Small intestine (tissue), 7 donors: Measurements from ENCODE around the gene C17orf114.

ENCODE experiments used
- DNase-seq, 2 donors: peaks; one replicate each; pipeline versions ENCODE4 v3.0.0 to v3.0.0-alpha.2; 2013
- FAIRE-seq: peaks from 2 replicates; lab custom pipeline; 2012; peaks lifted over from hg19 to GRCh38; lab: Jason Lieb, UNC
- H3K27ac ChIP-seq, 3 donors: one replicate each; pipeline ENCODE4 v1.5.1; 2013; ENCODE audit warnings: low read length in 2 of 3, mild to moderate bottlenecking in 2 of 3, control low read depth in 1 of 3, inconsistent platforms in 1 of 3, low read depth in 1 of 3, moderate library complexity in 1 of 3
- H3K27me3 ChIP-seq, 3 donors: one replicate each; pipeline ENCODE4 v1.6.1; 2013; ENCODE audit warnings: low read length in 3 of 3, inconsistent platforms in 1 of 3; ENCODE audit not compliant: control insufficient read depth in 3 of 3, insufficient read depth in 3 of 3
- H3K36me3 ChIP-seq, 3 donors: one replicate each; pipeline ENCODE4 v1.6.1; 2013; ENCODE audit warnings: low read length in 3 of 3, inconsistent platforms in 1 of 3, low read depth in 1 of 3, mild to moderate bottlenecking in 1 of 3, moderate library complexity in 1 of 3; ENCODE audit not compliant: control insufficient read depth in 3 of 3, insufficient read depth in 2 of 3
- H3K4me1 ChIP-seq, 3 donors: one replicate each; pipeline ENCODE4 v1.6.1; 2013; ENCODE audit warnings: low read length in 2 of 3, inconsistent platforms in 1 of 3, low read depth in 1 of 3, mild to moderate bottlenecking in 1 of 3, moderate library complexity in 1 of 3; ENCODE audit not compliant: control insufficient read depth in 3 of 3, insufficient read depth in 2 of 3
- H3K4me3 ChIP-seq, 3 donors: one replicate each; pipeline ENCODE4 v1.5.1; 2013; ENCODE audit warnings: low read length in 3 of 3, control low read depth in 1 of 3, inconsistent platforms in 1 of 3, low read depth in 1 of 3, mild to moderate bottlenecking in 1 of 3, moderate library complexity in 1 of 3
- H3K9me3 ChIP-seq, 2 donors: one replicate each; pipeline ENCODE4 v1.6.1; 2013; ENCODE audit warnings: low read depth in 1 of 2, low read length in 1 of 2; ENCODE audit not compliant: control insufficient read depth in 2 of 2, insufficient read depth in 1 of 2
- WGBS, 3 donors: extraction: QIAGEN DNeasy Blood & Tissue Kit; methylation state at CpG; one replicate each; pipeline ENCODE4 v1.1.7; 2013; 5-methylcytosine and 5-hydroxymethylcytosine counted together
- donor health status: healthy with polysubstance abuse.
- donor health status: control.
- donor health status: control.
- donor health status: Bipolar disorder and iron deficiency.
- donor health status: healthy.

The C17orf114 gene

DNA sequence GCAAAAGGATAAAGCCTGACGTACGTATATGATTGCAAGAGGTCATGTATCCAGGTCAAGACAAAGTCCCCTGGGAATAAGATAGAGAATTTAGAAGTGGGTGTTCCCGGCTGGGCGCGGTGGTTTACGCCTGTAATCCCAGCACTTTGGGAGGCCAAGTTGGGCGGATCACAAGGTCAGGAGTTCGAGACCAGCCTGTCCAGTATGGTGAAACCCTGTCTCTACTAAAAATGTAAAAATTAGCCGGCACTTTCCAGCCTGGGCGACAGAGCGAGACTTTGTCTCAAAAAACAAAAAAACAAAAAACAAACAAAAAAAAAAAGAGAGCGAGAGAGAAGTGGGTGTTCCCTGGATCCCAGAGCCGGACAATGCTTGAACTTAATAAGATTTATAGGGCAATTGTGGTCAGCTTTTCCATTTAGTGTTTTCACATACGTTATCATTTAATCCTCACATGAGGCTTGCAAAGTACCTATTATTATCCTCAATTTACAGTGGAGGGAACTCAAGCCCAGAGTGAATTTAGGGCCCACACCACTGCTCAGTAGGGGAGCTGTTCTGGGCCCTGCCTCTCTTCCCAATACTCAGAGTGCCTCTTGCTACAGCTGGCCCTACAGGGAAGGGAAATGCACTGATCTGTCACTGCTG is 13.8 kb downstream of the C17orf114 start:
- Histone ChIP-seq H3K27me3 (peaks cover 0 to 37% (median 6%) of the 10 kb centered on the region in 3 donors), H3K9me3 (no peaks in the 10 kb centered on the region), H3K4me3 (peak overlapping the region in 2 of 3 donors; percentile 87 to 95), H3K36me3 (no peaks in the 10 kb centered on the region), H3K27ac (peak overlapping the region; percentile 98 to 100 (median 99)), H3K4me1 (peaks cover 0 to 41% (median 10%) of the 10 kb centered on the region in 3 donors)
- DNase-seq (no peak), FAIRE-seq (no peak)
- 36 to 59% (median 51%) methylated on average over 14 of the region's 14 CpGs for WGBS, 3 donors

DNA sequence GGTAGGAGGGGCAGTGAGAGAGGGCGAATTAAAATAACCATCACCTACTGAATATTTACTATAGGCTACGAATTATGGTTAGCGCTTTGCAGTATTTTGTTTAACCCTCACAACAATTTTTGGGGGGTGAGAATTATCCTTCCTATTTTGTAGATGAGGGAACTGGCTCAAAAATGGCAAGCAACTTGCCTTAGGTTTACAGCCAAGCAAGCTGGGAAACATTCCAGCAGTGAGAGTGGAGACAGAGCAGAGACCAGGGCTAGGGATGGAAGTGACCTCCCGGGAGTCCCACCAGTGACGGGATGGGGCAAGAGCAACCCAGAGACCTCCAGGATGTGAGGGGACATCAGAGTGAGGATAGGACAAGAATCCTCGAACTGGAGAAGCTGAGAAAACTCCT is 15.6 kb downstream of the C17orf114 start:
- Histone ChIP-seq H3K36me3 (peaks cover 0 to 10% (median 0%) of the 10 kb centered on the region in 3 donors), H3K4me3 (no peak overlapping the region), H3K4me1 (peaks cover 0 to 41% (median 10%) of the 10 kb centered on the region in 3 donors), H3K27me3 (peaks cover 0 to 46% (median 10%) of the 10 kb centered on the region in 3 donors), H3K9me3 (peaks cover 0 to 6% of the 10 kb centered on the region in 2 donors), H3K27ac (peak overlapping the region in 2 of 3 donors; percentile 12 to 98)
- DNase-seq, result peak in 1 of 2 donors; percentile 40
- FAIRE-seq, result no peak
- WGBS, 3 donors, result 24 to 64% (median 58%) methylated on average over 6 of the region's 6 CpGs

DNA sequence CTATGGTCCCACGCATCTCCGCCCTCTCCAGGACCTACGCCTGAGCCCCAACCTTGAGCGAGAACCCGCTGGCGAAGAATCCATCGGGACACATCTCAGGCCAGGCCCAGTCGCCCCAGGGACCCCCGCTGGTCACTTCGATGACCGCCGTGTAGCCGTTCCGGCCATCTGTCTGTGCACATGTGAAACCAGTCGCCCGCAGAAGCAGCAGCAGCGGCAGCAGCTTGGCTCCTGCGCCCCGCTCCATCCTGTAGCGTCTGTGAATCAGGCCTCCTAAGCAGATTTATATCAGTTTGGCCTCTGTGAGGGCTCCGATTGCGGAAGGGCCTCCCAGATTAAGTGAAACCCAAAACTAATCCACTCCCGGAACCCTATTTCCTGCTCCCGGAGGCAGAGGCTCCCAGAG is 16.0 kb downstream of the C17orf114 start, which contains the start of gene VMO1:
VMO1 (minus strand) TSS at position 259 of the 406 bp plus-strand sequence; CDS start at position 247, 12 bp downstream.
- H3K27ac ChIP-seq, result peak within 1 kb of the TSS; percentile 12 to 99 (median 98)
- FAIRE-seq (no peak), DNase-seq (peak in 1 of 2 donors; percentile 43)
- peak within 1 kb of the TSS in 1 of 3 donors; percentile 6 for H3K4me3 ChIP-seq
- peaks cover 0 to 46% (median 10%) of the 10 kb centered on the region in 3 donors for H3K27me3 ChIP-seq
- WGBS, 3 donors, result 13 to 68% (median 59%) methylated on average over 24 of the region's 24 CpGs
- H3K9me3 ChIP-seq, result peaks cover 0 to 6% of the 10 kb centered on the region in 2 donors
- H3K36me3 ChIP-seq, result peaks cover 0 to 12% (median 0%) of the 10 kb centered on the region in 3 donors
- peaks cover 0 to 38% (median 10%) of the 10 kb centered on the region in 3 donors for H3K4me1 ChIP-seq

DNA sequence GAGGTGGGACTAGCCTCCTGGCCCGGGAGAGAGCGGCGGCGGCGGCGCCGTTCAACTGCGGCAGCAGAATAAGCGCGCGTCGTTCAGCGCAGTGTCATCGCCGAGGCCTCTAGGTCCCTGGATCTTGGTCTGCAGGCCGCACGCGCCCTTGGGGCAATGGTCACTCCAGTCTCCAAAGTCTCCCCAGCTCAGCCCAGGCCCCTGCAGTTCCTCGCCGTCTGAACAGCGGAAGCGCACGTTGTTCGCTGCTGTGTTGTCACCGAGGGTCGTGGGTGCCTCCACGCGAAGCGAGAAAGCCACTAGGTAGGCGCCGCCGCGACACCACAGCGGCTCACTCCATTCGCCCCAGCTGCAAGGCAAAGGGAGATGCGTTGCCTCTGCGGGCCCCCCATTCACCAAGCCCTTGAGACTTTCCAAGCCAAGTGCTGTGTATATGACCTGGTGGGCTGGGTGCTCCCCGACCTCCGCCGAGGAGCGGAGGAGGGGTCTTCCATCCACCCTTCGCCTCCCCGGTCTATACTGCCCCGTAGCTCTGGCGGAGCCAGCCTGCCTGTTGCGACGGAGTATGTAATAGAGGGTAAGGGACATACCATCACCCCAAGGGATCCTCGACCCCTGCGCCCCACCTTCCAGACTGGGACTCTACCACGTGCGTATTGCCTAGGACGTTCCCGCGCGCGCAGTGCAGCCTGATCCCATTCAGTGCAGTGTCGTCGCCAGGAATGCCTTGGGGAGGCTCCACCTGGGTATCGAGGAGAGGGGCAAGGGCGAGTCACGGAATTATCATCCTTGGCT is 16.6 kb downstream of the C17orf114 start:
- DNase-seq (peak in 1 of 2 donors; percentile 74), FAIRE-seq (no peak)
- H3K36me3 ChIP-seq, result peaks cover 0 to 12% (median 0%) of the 10 kb centered on the region in 3 donors
- peaks cover 0 to 37% (median 10%) of the 10 kb centered on the region in 3 donors for H3K4me1 ChIP-seq
- peaks cover 0 to 6% of the 10 kb centered on the region in 2 donors for H3K9me3 ChIP-seq
- H3K27ac ChIP-seq, result no peak overlapping the region
- 18 to 76% (median 62%) methylated on average over 57 to 61 of the region's 61 CpGs for WGBS, 3 donors
- peak overlapping the region in 1 of 3 donors; percentile 6 for H3K4me3 ChIP-seq
- peaks cover 0 to 46% (median 10%) of the 10 kb centered on the region in 3 donors for H3K27me3 ChIP-seq

DNA sequence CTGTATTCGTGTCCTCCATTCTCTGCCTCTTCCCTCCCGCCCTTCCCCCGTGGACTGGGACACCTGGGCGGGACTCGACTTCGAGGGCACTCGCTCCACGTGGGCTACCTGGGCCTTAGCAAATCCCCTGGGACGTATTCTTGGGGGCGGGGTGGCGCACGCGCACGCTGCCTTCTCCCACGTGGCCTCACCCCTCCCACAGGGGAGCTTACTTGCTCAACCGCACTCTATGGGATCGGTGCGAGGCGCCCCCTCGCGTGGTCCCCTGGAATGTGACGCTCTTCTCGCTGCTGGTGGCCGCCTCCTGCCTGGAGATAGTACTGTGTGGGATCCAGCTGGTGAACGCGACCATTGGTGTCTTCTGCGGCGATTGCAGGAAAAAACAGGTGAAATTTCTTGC is 19.5 kb downstream of the C17orf114 start:
- Histone ChIP-seq H3K4me3 (no peak overlapping the region), H3K36me3 (peaks cover 0 to 12% (median 0%) of the 10 kb centered on the region in 3 donors), H3K4me1 (peaks cover 0 to 36% (median 10%) of the 10 kb centered on the region in 3 donors), H3K27ac (no peak overlapping the region), H3K9me3 (peaks cover 0 to 6% of the 10 kb centered on the region in 2 donors), H3K27me3 (peaks cover 0 to 46% (median 10%) of the 10 kb centered on the region in 3 donors)
- DNase-seq (no peak), FAIRE-seq (no peak)
- WGBS, 3 donors, result 49 to 88% (median 76%) methylated on average over 28 of the region's 28 CpGs

DNA sequence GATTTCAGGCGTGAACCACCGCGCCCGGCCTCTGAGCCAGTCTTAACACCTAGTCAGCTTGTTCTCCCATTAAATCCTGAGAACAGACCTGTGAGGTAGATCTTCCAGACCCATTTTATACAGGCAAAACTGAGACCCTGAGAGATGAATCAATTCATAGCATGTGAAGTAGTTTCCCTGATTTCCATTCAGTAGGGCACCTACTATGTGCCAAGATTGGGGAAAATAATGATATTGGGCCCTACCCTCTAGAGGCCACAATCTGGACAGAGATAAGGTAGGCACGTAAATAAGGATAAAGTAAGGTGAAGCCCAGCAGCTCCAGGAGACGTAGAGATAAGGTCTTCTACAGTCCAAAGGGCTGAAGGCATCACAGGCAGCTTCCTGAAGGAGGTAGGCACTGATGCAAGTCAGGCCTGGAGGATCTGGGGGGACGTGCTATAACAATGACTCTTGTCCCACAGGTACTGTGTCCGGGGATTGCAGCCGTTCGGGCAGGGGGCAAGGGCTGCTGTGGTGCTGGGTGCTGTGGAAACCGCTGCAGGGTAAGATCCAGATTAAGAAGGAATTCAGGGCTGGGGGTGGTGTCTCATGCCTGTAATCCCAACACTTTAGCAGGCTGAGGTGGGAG is 21.7 kb downstream of the C17orf114 start:
- DNase-seq, result peak; percentile 73 to 86
- 61 to 76% (median 62%) methylated on average over 11 of the region's 11 CpGs for WGBS, 3 donors
- peaks cover 0 to 19% (median 0%) of the 10 kb centered on the region in 3 donors for H3K4me1 ChIP-seq

DNA sequence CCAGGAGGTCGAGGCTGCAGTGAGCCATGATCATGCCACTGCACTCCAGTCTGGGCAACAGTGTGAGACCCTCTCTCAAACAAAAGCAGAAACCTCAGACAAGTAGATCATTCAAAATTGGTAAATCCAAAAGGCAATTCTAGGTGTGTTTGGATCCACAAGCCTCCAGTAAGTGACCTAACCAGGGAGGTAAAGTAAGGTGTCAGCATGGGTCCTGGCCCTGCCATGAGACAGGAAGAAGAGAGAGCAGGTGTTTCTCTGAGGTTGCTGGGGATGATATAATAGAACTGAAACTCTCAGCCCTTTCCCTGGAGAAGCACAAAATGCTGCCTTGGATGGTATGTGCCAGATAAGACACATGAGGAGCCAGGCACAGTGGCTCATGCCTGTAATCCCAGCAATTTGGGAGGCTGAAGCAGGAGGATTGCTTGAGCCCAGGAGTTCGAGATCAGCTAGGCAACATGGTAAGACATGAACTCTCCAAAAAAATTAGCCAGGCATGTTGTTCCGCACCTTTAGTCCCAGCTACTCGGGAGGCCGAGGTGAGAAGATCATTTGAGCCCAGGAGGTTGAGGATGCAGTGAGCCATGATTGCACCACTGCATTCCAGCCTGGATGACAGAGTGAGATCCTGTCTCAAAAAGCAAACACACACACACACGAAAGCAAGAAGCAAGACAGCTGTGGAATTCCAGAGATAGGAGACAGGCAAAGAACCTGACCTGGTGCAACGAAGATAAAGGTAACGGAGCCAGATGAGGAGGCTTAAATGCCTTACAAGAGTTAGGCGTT is 24.0 kb downstream of the C17orf114 start:
- no peak for FAIRE-seq
- Histone ChIP-seq H3K4me1 (peaks cover 0 to 16% (median 1%) of the 10 kb centered on the region in 3 donors), H3K27ac (no peak overlapping the region), H3K27me3 (peaks cover 0 to 7% (median 5%) of the 10 kb centered on the region in 3 donors), H3K36me3 (peaks cover 0 to 12% (median 0%) of the 10 kb centered on the region in 3 donors), H3K4me3 (no peak overlapping the region), H3K9me3 (peaks cover 0 to 6% of the 10 kb centered on the region in 2 donors)
- 75 to 87% (median 79%) methylated on average over 9 of the region's 9 CpGs for WGBS, 3 donors
- no peak for DNase-seq

More for the DNA sequence above, 21.7 kb downstream of the C17orf114 start:
- FAIRE-seq, result no peak
- Histone ChIP-seq H3K36me3 (peaks cover 0 to 12% (median 0%) of the 10 kb centered on the region in 3 donors), H3K27me3 (peaks cover 0 to 30% (median 5%) of the 10 kb centered on the region in 3 donors), H3K4me3 (no peak overlapping the region), H3K9me3 (peaks cover 0 to 6% of the 10 kb centered on the region in 2 donors), H3K27ac (peak overlapping the region in 2 of 3 donors; percentile 47 to 63)
